GM13977 (cell line): ENCODE data around the gene RNF207.

Source experiments
- DNase-seq: peaks from one replicate; pipeline ENCODE4 v3.0.0; 2012; ENCODE audit warnings: low spot score
- CTCF ChIP-seq: IDR thresholded peaks from 2 replicates; pipeline ENCODE4 v1.5.1; 2012; ENCODE audit warnings: mild to moderate bottlenecking, control low read depth; ENCODE audit not compliant: insufficient read depth; ENCODE audit errors: extremely low read depth, missing control alignments
- in situ Hi-C: fragments of 300-500 bp; cut with MboI; formaldehyde crosslinking; loops from one replicate; pipeline ENCODE4 v1.12.0; 2022; ENCODE audit warnings: low sequenced_read_pairs, low pct_unique_long_range_greater_than_20kb, mixed read lengths, inconsistent platforms; ENCODE audit not compliant: unreplicated experiment

RNF207 gene

GRCh38 chr1:6268415-6268814, 62.5 kb downstream of the RNF207 start:
- DNase-seq: no peak
- in situ Hi-C loops: no loop called here

GRCh38 chr1:6269296-6269695, 63.4 kb downstream of the RNF207 start:
- in situ Hi-C loops: no loop called here
- no peak for DNase-seq
- TF ChIP-seq CTCF: no peak

More at GRCh38 chr1:6268415-6268814, 62.5 kb downstream of the RNF207 start:
- TF ChIP-seq CTCF: no peak

- DNase-seq: no peak
- no peak for TF ChIP-seq CTCF
- in situ Hi-C loops: no loop called here
Observed at GRCh38 chr1:6269720-6270400, 63.9 kb downstream of the RNF207 start.

GRCh38 chr1:6270401-6270800, 64.5 kb downstream of the RNF207 start:
- no peak for DNase-seq
- in situ Hi-C loops: no loop called here
- TF ChIP-seq CTCF: no peak
